Measurements from ENCODE around the gene WARS2. TPM values are rescaled to one million over a fixed set of nuclear protein-coding genes. Genes with fewer than 3 reads are reported as not detected.

Gene WARS2
- total RNA-seq, 2 experiments from 2014 or later, result 7.0 to 11.0 TPM

DNA sequence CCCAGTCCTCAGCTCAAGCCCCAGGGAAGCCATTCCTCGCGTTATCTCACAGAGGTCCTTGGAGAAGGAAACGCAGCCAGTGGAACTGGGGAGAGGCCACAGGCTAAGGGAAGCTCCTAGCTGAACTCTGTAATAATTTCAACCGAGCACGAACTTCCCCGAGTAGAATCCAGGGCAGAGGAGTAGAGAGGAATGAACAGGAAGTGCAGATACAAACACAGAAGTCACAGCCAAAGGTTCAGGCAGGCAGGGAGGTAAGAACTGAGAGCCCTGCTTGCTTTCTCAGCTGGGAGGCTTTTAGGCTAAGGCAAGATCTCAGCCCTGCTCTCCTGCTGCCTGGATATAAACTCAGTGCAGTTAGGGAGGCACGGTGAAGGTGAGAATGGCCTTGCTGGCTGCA lies 23.7 kb downstream of the WARS2 start:
- Histone ChIP-seq H3K36me3 (ENCODE audit: insufficient read depth, low read length) (no peaks in the 10 kb centered on the region), H4K20me1 (ENCODE audit: insufficient read depth, low read length) (no peaks in the 10 kb centered on the region), H2AFZ (ENCODE audit: low read length) (no peak overlapping the region), H3K4me3 (ENCODE audit: low read depth, low read length, poor library complexity, severe bottlenecking) (no peak overlapping the region), H3K9me3 (ENCODE audit: low read length) (no peaks in the 10 kb centered on the region), H3K79me2 (ENCODE audit: insufficient read depth, low read depth, low read length) (no peaks in the 10 kb centered on the region), H3K4me1 (ENCODE audit: insufficient read depth, low read length, poor library complexity, severe bottlenecking) (no peaks in the 10 kb centered on the region), H3K4me2 (ENCODE audit: low read length) (no peak overlapping the region), H3K27ac (ENCODE audit: low read depth, low read length, poor library complexity, severe bottlenecking) (no peak overlapping the region), H3K9me2 (ENCODE audit: insufficient read depth, low read length) (no peaks in the 10 kb centered on the region)
- no peak for DNase-seq (ENCODE audit: low spot score)
- TF ChIP-seq, protein P1, sequence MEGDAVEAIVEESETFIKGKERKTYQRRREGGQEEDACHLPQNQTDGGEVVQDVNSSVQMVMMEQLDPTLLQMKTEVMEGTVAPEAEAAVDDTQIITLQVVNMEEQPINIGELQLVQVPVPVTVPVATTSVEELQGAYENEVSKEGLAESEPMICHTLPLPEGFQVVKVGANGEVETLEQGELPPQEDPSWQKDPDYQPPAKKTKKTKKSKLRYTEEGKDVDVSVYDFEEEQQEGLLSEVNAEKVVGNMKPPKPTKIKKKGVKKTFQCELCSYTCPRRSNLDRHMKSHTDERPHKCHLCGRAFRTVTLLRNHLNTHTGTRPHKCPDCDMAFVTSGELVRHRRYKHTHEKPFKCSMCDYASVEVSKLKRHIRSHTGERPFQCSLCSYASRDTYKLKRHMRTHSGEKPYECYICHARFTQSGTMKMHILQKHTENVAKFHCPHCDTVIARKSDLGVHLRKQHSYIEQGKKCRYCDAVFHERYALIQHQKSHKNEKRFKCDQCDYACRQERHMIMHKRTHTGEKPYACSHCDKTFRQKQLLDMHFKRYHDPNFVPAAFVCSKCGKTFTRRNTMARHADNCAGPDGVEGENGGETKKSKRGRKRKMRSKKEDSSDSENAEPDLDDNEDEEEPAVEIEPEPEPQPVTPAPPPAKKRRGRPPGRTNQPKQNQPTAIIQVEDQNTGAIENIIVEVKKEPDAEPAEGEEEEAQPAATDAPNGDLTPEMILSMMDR (conservative IDR thresholded peaks at IDR 0.05; ENCODE audit: low read length), result no peak
- no peak for TF ChIP-seq EZH2phosphoT487 (IDR thresholded peaks at IDR 0.05; ENCODE audit: borderline replicate concordance, low read depth, low read length)
- CTCF ChIA-PET (ENCODE audit: unreplicated experiment), result no interaction called here
- POLR2A ChIA-PET, result interaction anchor here (0.9 to 1.2 kb wide), 2 partner anchors 10 to 121 kb away, joined by 3 to 5 read pairs; no protein-coding TSS in a partner anchor
- BruUV-seq (replicated peaks), result no TSS peak
- intact Hi-C loops (cut with micrococcal nuclease; ENCODE audit: unreplicated experiment), result no loop called here

GRCh38 chr1:119115736-119116135 lies 24.7 kb downstream of the WARS2 start:
- intact Hi-C loops (cut with micrococcal nuclease; ENCODE audit: unreplicated experiment), result no loop called here
- POLR2A ChIA-PET, result interaction anchor here (0.5 to 0.9 kb wide), 2 partner anchors 9 to 69 kb away, joined by 3 to 5 read pairs; no protein-coding TSS in a partner anchor
- Histone ChIP-seq H3K27ac (ENCODE audit: low read depth, low read length, poor library complexity, severe bottlenecking) (no peak overlapping the region), H3K4me1 (ENCODE audit: insufficient read depth, low read length, poor library complexity, severe bottlenecking) (no peaks in the 10 kb centered on the region), H3K79me2 (ENCODE audit: insufficient read depth, low read depth, low read length) (no peaks in the 10 kb centered on the region), H2AFZ (ENCODE audit: low read length) (no peak overlapping the region), H3K9me2 (ENCODE audit: insufficient read depth, low read length) (no peaks in the 10 kb centered on the region), H3K4me2 (ENCODE audit: low read length) (no peak overlapping the region), H4K20me1 (ENCODE audit: insufficient read depth, low read length) (no peaks in the 10 kb centered on the region), H3K9me3 (ENCODE audit: low read length) (no peaks in the 10 kb centered on the region), H3K4me3 (ENCODE audit: low read depth, low read length, poor library complexity, severe bottlenecking) (no peak overlapping the region), H3K36me3 (ENCODE audit: insufficient read depth, low read length) (no peaks in the 10 kb centered on the region)
- DNase-seq (ENCODE audit: low spot score), result no peak
- CTCF ChIA-PET (ENCODE audit: unreplicated experiment), result interaction anchor here (1.1 kb wide), 1 partner anchor 25 kb away, joined by 3 read pairs; the partner anchor contains the start of gene WARS2
- no TSS peak for BruUV-seq (replicated peaks)
- TF ChIP-seq, protein P1 (conservative IDR thresholded peaks at IDR 0.05; ENCODE audit: low read length), result no peak
- TF ChIP-seq EZH2phosphoT487 (IDR thresholded peaks at IDR 0.05; ENCODE audit: borderline replicate concordance, low read depth, low read length), result no peak

DNA sequence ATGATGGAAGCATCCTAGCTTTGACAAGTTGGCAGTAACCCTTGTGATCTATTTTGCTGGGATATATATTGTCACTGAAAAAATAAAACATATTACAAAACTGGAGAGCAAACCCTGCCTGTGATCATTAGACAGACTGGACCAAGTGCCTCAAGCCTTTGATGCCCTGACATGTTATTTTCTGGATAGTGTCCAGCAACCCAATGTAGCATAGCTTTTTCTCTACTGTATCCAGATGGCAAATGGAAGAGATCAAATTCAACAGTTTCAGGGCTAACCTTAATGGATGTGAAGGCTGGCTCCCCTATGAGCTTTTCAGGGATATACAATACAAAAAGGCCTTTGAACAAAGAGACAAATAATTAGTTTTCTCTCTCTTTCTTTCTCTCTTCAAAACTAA lies 25.1 kb downstream of the WARS2 start:
- H2AFZ ChIP-seq (ENCODE audit: low read length), result no peak overlapping the region
- H3K4me2 ChIP-seq (ENCODE audit: low read length), result no peak overlapping the region
- H3K9me2 ChIP-seq (ENCODE audit: insufficient read depth, low read length), result no peaks in the 10 kb centered on the region
- CTCF ChIA-PET (ENCODE audit: unreplicated experiment), result interaction anchor here (1.1 kb wide), 1 partner anchor 25 kb away, joined by 3 read pairs; the partner anchor contains the start of gene WARS2
- no peaks in the 10 kb centered on the region for H3K36me3 ChIP-seq (ENCODE audit: insufficient read depth, low read length)
- BruUV-seq (replicated peaks), result no TSS peak
- H4K20me1 ChIP-seq (ENCODE audit: insufficient read depth, low read length), result no peaks in the 10 kb centered on the region
- intact Hi-C loops (cut with micrococcal nuclease; ENCODE audit: unreplicated experiment), result no loop called here
- POLR2A ChIA-PET, result interaction anchor here (0.5 kb wide), 1 partner anchor 68 kb away, joined by 3 read pairs; no protein-coding TSS in a partner anchor
- TF ChIP-seq, protein P1 (conservative IDR thresholded peaks at IDR 0.05; ENCODE audit: low read length), result no peak
- TF ChIP-seq EZH2phosphoT487 (IDR thresholded peaks at IDR 0.05; ENCODE audit: borderline replicate concordance, low read depth, low read length), result no peak
- no peaks in the 10 kb centered on the region for H3K79me2 ChIP-seq (ENCODE audit: insufficient read depth, low read depth, low read length)
- no peak overlapping the region for H3K27ac ChIP-seq (ENCODE audit: low read depth, low read length, poor library complexity, severe bottlenecking)
- no peaks in the 10 kb centered on the region for H3K4me1 ChIP-seq (ENCODE audit: insufficient read depth, low read length, poor library complexity, severe bottlenecking)
- DNase-seq (ENCODE audit: low spot score), result no peak
- no peaks in the 10 kb centered on the region for H3K9me3 ChIP-seq (ENCODE audit: low read length)
- no peak overlapping the region for H3K4me3 ChIP-seq (ENCODE audit: low read depth, low read length, poor library complexity, severe bottlenecking)
